HG02678 (cell line): ENCODE measurements around the gene MICAL3.

Experiments
- ATAC-seq: cut with Tn5 transposase; IDR thresholded peaks from one replicate; pipeline ENCODE4 v1.9.1; 2021; ENCODE audit warnings: mild to moderate bottlenecking, moderate library complexity; ENCODE audit not compliant: unreplicated experiment

MICAL3 gene

GRCh38 chr22:17858033-17858432 lies 166.3 kb downstream of the MICAL3 start:
- no peak for ATAC-seq

- ATAC-seq, result no peak
Observed at GRCh38 chr22:17855572-17856290, 168.6 kb downstream of the MICAL3 start.

GRCh38 chr22:17853073-17853472 lies 171.3 kb downstream of the MICAL3 start:
- no peak for ATAC-seq

- ATAC-seq, result no peak
Observed at GRCh38 chr22:17851759-17852158, 172.6 kb downstream of the MICAL3 start.

GRCh38 chr22:17847360-17848078 lies 176.8 kb downstream of the MICAL3 start:
- ATAC-seq, result no peak

- ATAC-seq, result no peak
Observed at GRCh38 chr22:17846326-17846992, 177.9 kb downstream of the MICAL3 start.

GRCh38 chr22:17845790-17846189 lies 178.6 kb downstream of the MICAL3 start:
- no peak for ATAC-seq

GRCh38 chr22:17845327-17845726 lies 179.0 kb downstream of the MICAL3 start:
- no peak for ATAC-seq

GRCh38 chr22:17844150-17844549 lies 180.2 kb downstream of the MICAL3 start:
- ATAC-seq, result no peak

GRCh38 chr22:17842386-17842785 lies 182.0 kb downstream of the MICAL3 start:
- ATAC-seq, result no peak

- no peak for ATAC-seq
Observed at GRCh38 chr22:17841836-17842235, 182.5 kb downstream of the MICAL3 start.

GRCh38 chr22:17838180-17838865 lies 186.0 kb downstream of the MICAL3 start:
- ATAC-seq, result no peak

- no peak for ATAC-seq
Observed at GRCh38 chr22:17836992-17837742, 187.2 kb downstream of the MICAL3 start.

GRCh38 chr22:17835256-17835655 lies 189.1 kb downstream of the MICAL3 start:
- no peak for ATAC-seq

- ATAC-seq, result no peak
Observed at GRCh38 chr22:17833489-17833888, 190.9 kb downstream of the MICAL3 start.

- no peak for ATAC-seq
Observed at GRCh38 chr22:17832665-17833064, 191.7 kb downstream of the MICAL3 start.

GRCh38 chr22:17831501-17832251 lies 192.7 kb downstream of the MICAL3 start:
- no peak for ATAC-seq

- ATAC-seq, result no peak
Observed at GRCh38 chr22:17830043-17830961, 194.1 kb downstream of the MICAL3 start.

- ATAC-seq, result no peak
Observed at GRCh38 chr22:17829695-17830042, 194.7 kb downstream of the MICAL3 start.
